ENCODE data around the gene KCNH6.

DNA sequence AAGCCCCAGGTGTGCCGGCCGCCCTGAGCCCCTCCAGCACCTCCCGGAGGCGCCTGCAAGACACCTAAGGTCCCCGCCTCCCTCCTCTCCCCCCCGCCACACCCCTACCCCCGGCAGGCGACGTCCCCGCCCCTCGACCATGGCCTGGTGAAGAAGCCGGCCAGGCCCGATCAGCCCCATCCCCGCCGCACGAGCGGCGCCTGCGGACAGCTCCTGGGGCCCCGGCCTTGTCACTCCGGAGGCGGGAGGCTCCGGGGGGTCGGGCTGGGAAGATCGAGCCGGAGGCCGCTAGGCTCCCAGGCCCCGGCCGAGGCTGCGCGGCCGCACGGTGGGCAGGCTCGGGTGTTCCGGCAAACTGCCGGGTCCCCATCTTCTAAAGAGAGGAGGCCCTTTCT, 46.7 kb upstream of the KCNH6 start:
- no peak for TF ChIP-seq POLR2AphosphoS5 (IDR thresholded peaks at IDR 0.05; ENCODE audit: low read depth, low read length)
- no peak for TF ChIP-seq POLR2A (IDR thresholded peaks at IDR 0.05; ENCODE audit: low read depth, low read length)
- TF ChIP-seq TAF1 (IDR thresholded peaks at IDR 0.05; ENCODE audit: borderline replicate concordance, low read depth, low read length) = no peak
